Astrocyte (in vitro differentiated cells and primary cell): ENCODE results near the gene YES1.

Experiments used
- EZH2 ChIP-seq: IDR thresholded peaks from 2 replicates; pipeline ENCODE4 v1.6.1; 2012; ENCODE audit warnings: mild to moderate bottlenecking, low read length, inconsistent platforms; ENCODE audit not compliant: insufficient read depth
- TF ChIP-seq, protein P1 (sequence below): IDR thresholded peaks from 2 replicates; pipeline ENCODE4 v1.5.1; 2011; ENCODE audit warnings: low read depth, mild to moderate bottlenecking, inconsistent platforms, low read length, moderate library complexity; ENCODE audit not compliant: insufficient read depth

GRCh38 chr18:744832-745597 is 67.0 kb downstream of the YES1 start:
- TF ChIP-seq, protein P1, sequence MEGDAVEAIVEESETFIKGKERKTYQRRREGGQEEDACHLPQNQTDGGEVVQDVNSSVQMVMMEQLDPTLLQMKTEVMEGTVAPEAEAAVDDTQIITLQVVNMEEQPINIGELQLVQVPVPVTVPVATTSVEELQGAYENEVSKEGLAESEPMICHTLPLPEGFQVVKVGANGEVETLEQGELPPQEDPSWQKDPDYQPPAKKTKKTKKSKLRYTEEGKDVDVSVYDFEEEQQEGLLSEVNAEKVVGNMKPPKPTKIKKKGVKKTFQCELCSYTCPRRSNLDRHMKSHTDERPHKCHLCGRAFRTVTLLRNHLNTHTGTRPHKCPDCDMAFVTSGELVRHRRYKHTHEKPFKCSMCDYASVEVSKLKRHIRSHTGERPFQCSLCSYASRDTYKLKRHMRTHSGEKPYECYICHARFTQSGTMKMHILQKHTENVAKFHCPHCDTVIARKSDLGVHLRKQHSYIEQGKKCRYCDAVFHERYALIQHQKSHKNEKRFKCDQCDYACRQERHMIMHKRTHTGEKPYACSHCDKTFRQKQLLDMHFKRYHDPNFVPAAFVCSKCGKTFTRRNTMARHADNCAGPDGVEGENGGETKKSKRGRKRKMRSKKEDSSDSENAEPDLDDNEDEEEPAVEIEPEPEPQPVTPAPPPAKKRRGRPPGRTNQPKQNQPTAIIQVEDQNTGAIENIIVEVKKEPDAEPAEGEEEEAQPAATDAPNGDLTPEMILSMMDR, result no peak
- TF ChIP-seq EZH2, result no peak
